Measurements from ENCODE around the gene LRBA.
"Not testable (repeated sequence)": the region's sequence is repeated elsewhere in the genome, so short reads cannot be mapped to it uniquely, and the experiment has no call there.

LRBA gene

GRCh38 chr4:150583287-150584110 lies 431.6 kb downstream of the LRBA start:
- DNase-seq = no peak

- DNase-seq = no peak
These were observed 432.2 kb downstream of the LRBA start for GRCh38 chr4:150582873-150583286.

- no peak for DNase-seq
These were observed 432.8 kb downstream of the LRBA start, which contains the start of gene MAB21L2 for GRCh38 chr4:150582146-150582872. TSS of gene MAB21L2 (plus strand) at chr4:150582151. CDS start at chr4:150583030, 879 bp downstream.

- no peak for DNase-seq
These were observed 433.4 kb downstream of the LRBA start for GRCh38 chr4:150581641-150582051.

GRCh38 chr4:150581056-150581605 lies 434.0 kb downstream of the LRBA start:
- no peak for DNase-seq

- no peak for DNase-seq
These were observed 434.8 kb downstream of the LRBA start for GRCh38 chr4:150580306-150580705.

GRCh38 chr4:150579551-150580234 lies 435.4 kb downstream of the LRBA start:
- no peak for DNase-seq

GRCh38 chr4:150578745-150579501 lies 436.2 kb downstream of the LRBA start:
- no peak for DNase-seq

GRCh38 chr4:150577796-150578195 lies 437.3 kb downstream of the LRBA start:
- DNase-seq = no peak

GRCh38 chr4:150574678-150575077 lies 440.4 kb downstream of the LRBA start:
- no peak for DNase-seq

- no peak for DNase-seq
These were observed 441.6 kb downstream of the LRBA start for GRCh38 chr4:150573534-150573933.

- no peak for DNase-seq
These were observed 442.2 kb downstream of the LRBA start for GRCh38 chr4:150572704-150573504.

GRCh38 chr4:150570862-150571261 lies 444.2 kb downstream of the LRBA start:
- no peak for DNase-seq

- no peak for DNase-seq
These were observed 445.0 kb downstream of the LRBA start for GRCh38 chr4:150569998-150570535.

- DNase-seq = no peak
These were observed 445.6 kb downstream of the LRBA start for GRCh38 chr4:150569384-150569987.

GRCh38 chr4:150567070-150567469 lies 448.0 kb downstream of the LRBA start:
- no peak for DNase-seq

- DNase-seq = not testable (repeated sequence)
These were observed 450.1 kb downstream of the LRBA start for GRCh38 chr4:150564967-150565366.

GRCh38 chr4:150562751-150563150 lies 452.3 kb downstream of the LRBA start:
- DNase-seq = no peak

GRCh38 chr4:150562250-150562649 lies 452.8 kb downstream of the LRBA start:
- DNase-seq = no peak

GRCh38 chr4:150561143-150561737 lies 453.8 kb downstream of the LRBA start:
- no peak for DNase-seq

Data from CD4-positive, alpha-beta T cell treated with Interleukin-17A for 4 hours (primary cell).